ENCODE results near the gene TGM6. TPM values are rescaled to one million over a fixed set of nuclear protein-coding genes. Genes with fewer than 3 reads are reported as not detected.

The TGM6 gene
- total RNA-seq, 1 donor = not detected

DNA sequence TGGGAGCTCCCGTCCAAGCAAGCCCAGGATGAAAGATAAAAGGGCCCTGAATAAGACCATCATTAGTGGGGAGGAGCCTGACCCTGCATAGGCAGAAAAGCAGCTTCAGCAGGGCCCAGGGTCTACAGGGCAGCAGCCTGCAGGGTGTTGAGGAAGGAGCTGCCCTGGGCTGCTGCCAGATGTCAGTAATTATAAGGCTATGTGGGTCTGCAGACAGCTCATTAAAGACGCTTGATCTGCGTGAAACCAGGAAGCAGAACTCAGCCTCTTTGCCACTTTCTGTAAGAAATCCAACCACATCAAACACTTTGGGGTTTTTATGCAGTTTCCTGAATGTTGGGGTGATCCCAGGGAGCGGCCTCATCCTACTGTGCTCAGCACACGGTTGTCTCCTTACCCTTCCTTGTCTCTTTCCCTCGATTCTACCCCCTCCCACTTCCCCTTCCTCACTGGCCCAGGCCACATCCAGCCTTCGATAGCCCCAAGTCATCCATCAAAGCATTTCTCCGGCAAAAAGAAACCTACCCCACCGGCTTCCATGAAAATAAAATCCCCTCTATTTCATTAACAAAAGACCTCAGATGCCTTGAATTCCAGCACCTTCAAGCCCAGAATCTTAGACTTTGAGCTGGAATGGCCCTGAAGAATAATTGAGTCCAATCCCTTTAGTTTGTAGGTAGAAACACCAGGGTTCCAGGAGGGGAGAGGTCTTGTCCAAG lies 1.0 kb upstream of the TGM6 start:
- Histone ChIP-seq H3K4me3 (ENCODE audit: low read length) (no peak overlapping the region), H3K9me3 (ENCODE audit: low read depth, low read length) (no peaks in the 10 kb centered on the region), H3K27me3 (ENCODE audit: insufficient read depth, low read length) (no peaks in the 10 kb centered on the region), H3K4me1 (ENCODE audit: insufficient read depth, low read length) (peaks cover 10% of the 10 kb centered on the region)

DNA sequence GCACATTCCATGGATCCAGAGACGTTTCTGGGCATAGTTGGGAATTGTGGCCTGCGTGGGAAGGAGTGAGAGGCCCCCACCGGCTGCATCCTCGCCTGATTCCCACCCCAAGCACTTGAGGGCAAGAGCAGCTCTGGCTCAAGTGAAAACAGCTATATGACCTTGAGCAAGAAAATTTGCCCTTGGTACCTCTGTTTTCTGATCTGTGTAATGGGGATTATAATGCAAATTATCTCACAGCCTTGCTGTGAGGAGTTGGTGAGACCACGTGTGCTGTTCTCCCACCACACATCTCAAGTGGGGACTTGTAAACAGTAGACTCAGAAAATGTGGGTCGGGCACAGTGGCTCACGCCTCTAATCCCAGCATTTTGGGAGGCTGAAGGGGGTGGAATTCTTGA lies 602 bp downstream of the TGM6 start:
- no peak overlapping the region for H3K4me3 ChIP-seq (ENCODE audit: low read length)
- H3K27me3 ChIP-seq (ENCODE audit: insufficient read depth, low read length) = no peaks in the 10 kb centered on the region
- peaks cover 10% of the 10 kb centered on the region for H3K4me1 ChIP-seq (ENCODE audit: insufficient read depth, low read length)
- no peaks in the 10 kb centered on the region for H3K9me3 ChIP-seq (ENCODE audit: low read depth, low read length)

DNA sequence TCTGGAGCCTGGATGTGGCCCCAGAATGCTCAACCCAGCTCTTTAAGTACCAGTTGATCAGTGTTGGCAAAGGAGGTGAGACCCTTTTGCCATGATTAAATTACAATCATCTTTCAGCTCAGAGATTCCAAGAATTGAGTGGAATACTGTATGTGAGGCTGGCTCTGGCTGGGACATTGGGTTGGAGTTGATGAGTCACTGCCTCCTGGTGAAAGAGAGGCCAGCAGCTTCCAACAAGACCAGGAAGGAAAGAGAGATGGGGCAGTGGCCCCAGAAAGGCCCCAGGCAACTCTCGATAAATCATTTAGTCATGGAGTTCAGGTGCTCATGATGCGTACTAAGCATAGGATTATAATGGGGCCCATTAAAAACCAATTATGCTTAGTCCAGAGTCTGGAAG lies 2.1 kb downstream of the TGM6 start:
- no peak overlapping the region for H3K4me3 ChIP-seq (ENCODE audit: low read length)
- no peaks in the 10 kb centered on the region for H3K9me3 ChIP-seq (ENCODE audit: low read depth, low read length)
- H3K4me1 ChIP-seq (ENCODE audit: insufficient read depth, low read length) = peaks cover 10% of the 10 kb centered on the region

DNA sequence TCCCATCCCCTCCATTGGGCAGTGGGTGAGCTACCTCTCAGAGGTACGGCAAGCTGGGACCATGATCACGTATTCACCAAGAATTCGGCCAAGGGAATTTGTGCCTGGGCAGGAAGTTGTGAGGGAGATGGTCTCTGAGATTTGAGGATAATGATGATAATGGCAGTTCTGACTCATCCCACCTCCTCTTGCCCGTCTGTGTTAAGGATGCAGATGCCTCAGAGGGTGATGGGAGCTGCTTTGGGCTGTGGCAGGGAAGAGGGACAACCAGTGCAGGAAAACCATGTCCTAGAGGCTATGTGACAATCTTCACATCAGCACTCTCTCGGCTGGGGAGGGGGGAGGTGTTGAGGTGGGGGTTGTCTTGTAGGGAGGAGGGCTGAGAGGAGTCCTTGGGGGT lies 4.3 kb downstream of the TGM6 start:
- H3K27me3 ChIP-seq (ENCODE audit: insufficient read depth, low read length) = no peaks in the 10 kb centered on the region
- no peaks in the 10 kb centered on the region for H3K9me3 ChIP-seq (ENCODE audit: low read depth, low read length)
- H3K4me1 ChIP-seq (ENCODE audit: insufficient read depth, low read length) = no peaks in the 10 kb centered on the region
- no peak overlapping the region for H3K4me3 ChIP-seq (ENCODE audit: low read length)

More for the DNA sequence above, 2.1 kb downstream of the TGM6 start:
- no peaks in the 10 kb centered on the region for H3K27me3 ChIP-seq (ENCODE audit: insufficient read depth, low read length)

DNA sequence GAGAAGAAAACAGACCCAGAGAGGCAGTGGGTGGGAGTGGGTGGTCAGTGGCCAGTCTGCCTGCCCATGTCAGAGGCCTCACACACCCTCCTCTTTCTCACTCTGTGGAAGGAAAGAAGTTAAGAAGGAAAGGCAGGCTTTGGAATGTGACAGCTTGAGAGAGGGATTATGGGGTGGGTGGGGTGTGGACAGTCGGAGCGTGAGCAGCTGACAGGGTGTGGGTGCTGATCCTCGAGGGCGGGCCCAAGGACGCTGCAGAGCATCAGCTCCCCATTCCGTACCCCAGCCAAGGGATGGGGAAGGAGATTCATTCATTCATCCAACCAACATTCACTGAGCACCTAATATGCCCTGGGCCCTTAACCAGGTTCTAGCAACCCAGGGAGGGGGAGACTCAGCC lies 4.8 kb downstream of the TGM6 start:
- Histone ChIP-seq H3K4me1 (ENCODE audit: insufficient read depth, low read length) (no peaks in the 10 kb centered on the region), H3K27me3 (ENCODE audit: insufficient read depth, low read length) (no peaks in the 10 kb centered on the region), H3K4me3 (ENCODE audit: low read length) (no peak overlapping the region), H3K9me3 (ENCODE audit: low read depth, low read length) (no peaks in the 10 kb centered on the region)

DNA sequence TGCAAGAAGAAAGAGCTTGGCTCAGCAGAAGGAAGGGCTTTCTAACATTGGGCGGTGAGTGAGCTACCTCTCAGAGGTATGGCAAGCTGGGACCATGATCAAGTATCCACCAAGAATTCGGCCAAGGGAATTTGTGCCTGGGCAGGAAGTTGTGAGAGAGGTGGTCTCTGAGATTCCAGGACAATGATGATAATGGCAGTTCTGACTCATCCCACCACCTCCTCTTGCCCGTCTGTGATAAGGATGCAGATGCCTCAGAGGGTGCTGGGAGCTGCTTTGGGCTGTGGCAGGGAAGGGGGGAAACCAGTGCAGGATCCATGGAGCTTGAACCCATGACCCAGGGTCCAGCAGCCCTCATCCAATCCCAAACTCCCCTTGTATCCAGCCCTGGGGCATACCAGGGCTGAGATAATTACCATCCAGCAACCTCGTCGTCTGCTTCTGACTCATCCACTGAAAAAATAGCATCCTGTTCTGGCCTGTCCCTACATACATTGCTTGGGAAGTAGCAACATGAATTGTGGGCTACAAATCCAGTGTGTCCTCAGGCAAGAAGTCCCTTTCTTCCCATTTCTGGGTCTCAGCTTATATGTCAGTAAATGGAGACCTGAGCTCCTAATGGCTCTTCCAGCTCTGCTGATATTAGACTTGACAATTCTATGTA lies 5.9 kb downstream of the TGM6 start:
- Histone ChIP-seq H3K9me3 (ENCODE audit: low read depth, low read length) (no peaks in the 10 kb centered on the region), H3K27me3 (ENCODE audit: insufficient read depth, low read length) (no peaks in the 10 kb centered on the region), H3K4me3 (ENCODE audit: low read length) (no peak overlapping the region), H3K4me1 (ENCODE audit: insufficient read depth, low read length) (no peaks in the 10 kb centered on the region)

DNA sequence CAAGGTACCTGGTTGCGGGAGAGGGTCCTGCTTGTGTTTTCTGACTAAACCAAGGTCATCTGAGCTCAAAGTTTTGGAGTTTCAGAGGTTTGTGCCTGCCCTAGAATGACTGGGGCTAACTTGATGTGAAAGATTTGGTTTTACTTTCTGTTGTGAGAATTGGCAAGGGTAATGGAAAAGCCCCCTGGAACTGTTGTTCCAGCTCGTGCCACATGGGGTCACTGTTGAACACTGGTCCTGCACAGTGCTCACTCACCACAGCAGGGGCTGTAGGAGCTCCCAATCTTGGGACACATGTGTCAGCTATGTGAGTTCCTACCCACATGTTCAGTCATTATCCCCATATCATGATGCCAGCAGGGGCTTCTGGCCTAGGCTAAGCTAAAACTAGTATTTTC lies 6.5 kb downstream of the TGM6 start:
- Histone ChIP-seq H3K4me1 (ENCODE audit: insufficient read depth, low read length) (no peaks in the 10 kb centered on the region), H3K9me3 (ENCODE audit: low read depth, low read length) (no peaks in the 10 kb centered on the region), H3K27me3 (ENCODE audit: insufficient read depth, low read length) (no peaks in the 10 kb centered on the region), H3K4me3 (ENCODE audit: low read length) (no peak overlapping the region)

DNA sequence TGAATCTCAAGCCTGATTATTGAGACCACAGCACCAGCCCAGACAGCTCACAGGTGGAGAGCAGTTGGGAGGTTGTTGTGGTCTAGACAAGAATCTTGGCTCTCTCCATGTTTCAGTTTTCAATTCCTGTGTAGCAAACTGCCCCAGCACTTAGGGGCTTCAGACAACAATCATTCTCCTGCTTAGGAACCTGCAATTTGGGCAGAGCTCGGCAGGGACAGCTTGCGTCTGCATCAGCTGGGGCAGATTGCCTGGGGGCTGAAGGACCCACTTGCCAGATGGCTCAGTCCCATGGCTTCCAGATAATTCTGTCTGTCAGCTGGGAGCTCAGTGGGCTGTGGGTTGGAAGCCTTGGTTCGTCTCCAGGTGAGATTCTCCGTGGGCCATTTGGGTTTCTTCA lies 6.9 kb downstream of the TGM6 start:
- no peak overlapping the region for H3K4me3 ChIP-seq (ENCODE audit: low read length)
- H3K9me3 ChIP-seq (ENCODE audit: low read depth, low read length) = no peaks in the 10 kb centered on the region
- H3K4me1 ChIP-seq (ENCODE audit: insufficient read depth, low read length) = no peaks in the 10 kb centered on the region
- H3K27me3 ChIP-seq (ENCODE audit: insufficient read depth, low read length) = no peaks in the 10 kb centered on the region

DNA sequence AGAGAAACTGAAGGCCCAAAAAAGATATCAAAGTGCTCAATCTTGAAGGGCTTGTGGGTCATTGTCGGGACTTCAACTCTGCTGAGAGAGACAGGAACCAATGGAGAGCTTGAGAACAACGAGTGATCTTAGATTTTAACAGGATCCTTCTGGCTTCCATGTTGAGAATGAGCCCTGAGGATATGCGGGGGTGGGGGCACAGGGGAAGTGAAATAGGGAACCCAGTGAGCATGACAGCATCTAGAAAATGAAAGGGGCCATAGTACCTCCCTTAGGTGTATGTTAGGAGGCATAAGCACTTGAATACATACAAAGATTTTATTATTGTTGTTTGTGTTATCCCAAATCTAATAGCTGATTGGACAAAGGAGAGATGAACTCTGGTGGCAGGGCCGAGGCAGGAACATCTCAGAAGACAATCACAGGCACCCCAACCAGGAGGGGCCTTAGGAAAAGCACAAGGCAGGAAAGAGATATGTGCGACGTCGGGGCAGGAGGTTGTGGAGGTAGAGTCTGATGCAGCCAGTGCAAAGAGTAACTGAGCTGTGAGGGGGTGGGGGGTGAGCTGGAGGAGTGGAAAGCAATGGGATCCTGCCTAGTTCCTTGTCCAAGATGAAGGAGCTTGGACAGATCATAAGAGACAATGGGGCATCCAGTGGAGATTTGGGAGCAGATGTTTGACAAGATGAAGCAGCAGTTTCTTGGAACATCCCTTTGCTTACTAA lies 10.4 kb downstream of the TGM6 start:
- Histone ChIP-seq H3K9me3 (ENCODE audit: low read depth, low read length) (no peaks in the 10 kb centered on the region), H3K4me3 (ENCODE audit: low read length) (no peak overlapping the region), H3K4me1 (ENCODE audit: insufficient read depth, low read length) (no peaks in the 10 kb centered on the region), H3K27me3 (ENCODE audit: insufficient read depth, low read length) (no peaks in the 10 kb centered on the region)

DNA sequence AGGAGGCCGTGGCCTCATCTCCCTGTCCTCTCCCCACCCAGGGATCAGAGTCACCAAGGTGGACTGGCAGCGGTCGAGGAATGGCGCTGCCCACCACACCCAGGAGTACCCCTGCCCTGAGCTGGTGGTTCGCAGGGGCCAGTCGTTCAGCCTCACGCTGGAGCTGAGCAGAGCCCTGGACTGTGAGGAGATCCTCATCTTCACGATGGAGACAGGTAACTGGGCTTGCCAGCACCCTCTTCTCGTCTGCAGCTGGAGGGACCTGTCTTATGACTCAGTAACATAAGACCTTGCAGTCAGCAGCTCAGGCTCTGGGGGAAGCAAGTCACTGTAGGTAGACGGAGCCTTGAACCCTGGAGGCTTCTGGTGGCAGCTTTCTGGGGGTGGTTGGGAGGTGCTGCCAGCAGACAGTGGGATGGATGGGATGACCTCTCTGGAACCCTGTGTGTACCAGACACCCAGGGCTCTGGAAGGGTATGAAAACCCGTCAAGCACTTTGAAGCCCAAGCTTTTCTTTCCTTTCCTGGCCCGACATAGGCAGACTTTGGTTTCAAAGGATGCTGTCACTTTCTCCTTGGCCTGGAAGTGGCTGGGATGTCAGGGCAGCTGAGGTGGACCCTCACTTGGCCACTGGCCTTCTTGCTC lies 13.8 kb downstream of the TGM6 start:
- no peak overlapping the region for H3K4me3 ChIP-seq (ENCODE audit: low read length)

DNA sequence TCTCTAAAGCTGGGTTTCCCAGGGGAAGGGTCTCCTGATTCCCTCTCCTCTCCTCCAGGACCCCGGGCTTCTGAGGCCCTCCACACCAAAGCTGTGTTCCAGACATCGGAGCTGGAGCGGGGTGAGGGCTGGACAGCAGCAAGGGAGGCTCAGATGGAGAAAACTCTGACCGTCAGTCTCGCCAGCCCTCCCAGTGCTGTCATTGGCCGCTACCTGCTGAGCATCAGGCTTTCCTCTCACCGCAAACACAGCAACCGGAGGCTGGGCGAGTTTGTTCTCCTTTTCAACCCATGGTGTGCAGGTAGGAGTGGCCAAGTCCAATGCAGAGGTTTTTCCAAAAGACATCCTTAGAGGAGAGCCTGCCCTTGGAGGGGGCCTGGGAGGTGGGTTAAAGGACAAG lies 14.4 kb downstream of the TGM6 start:
- Histone ChIP-seq H3K9me3 (ENCODE audit: low read depth, low read length) (no peaks in the 10 kb centered on the region), H3K27me3 (ENCODE audit: insufficient read depth, low read length) (no peaks in the 10 kb centered on the region)

More for the DNA sequence above, 13.8 kb downstream of the TGM6 start:
- no peaks in the 10 kb centered on the region for H3K27me3 ChIP-seq (ENCODE audit: insufficient read depth, low read length)
- H3K4me1 ChIP-seq (ENCODE audit: insufficient read depth, low read length) = no peaks in the 10 kb centered on the region
- no peaks in the 10 kb centered on the region for H3K9me3 ChIP-seq (ENCODE audit: low read depth, low read length)

DNA sequence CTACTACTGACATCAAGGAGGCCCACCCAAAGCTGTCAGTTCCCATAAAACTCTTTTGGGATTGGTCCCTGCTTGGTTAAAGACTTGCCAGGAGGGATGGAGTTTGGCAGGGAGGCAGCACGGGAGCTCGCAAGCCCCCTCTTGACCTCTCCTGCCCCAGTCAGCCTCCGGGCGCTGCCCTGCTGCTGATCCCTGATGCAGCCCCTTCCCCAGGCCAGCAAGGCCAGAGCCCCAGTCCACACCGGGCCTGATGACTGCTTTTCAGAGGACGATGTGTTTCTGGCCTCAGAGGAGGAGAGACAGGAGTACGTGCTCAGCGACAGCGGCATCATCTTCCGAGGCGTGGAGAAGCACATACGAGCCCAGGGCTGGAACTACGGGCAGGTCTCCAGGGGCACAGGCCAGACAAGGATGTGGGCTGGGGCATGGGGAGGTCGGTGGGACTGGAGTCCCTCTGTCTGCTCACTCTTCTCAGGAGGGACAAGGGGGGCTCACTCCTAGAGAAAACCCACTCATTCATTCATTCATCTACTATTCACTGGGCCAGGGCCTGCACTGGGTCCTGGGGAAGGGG lies 15.6 kb downstream of the TGM6 start:
- no peak overlapping the region for H3K4me3 ChIP-seq (ENCODE audit: low read length)
- no peaks in the 10 kb centered on the region for H3K9me3 ChIP-seq (ENCODE audit: low read depth, low read length)
- H3K4me1 ChIP-seq (ENCODE audit: insufficient read depth, low read length) = no peaks in the 10 kb centered on the region
- H3K27me3 ChIP-seq (ENCODE audit: insufficient read depth, low read length) = no peaks in the 10 kb centered on the region

More for the DNA sequence above, 14.4 kb downstream of the TGM6 start:
- Histone ChIP-seq H3K4me1 (ENCODE audit: insufficient read depth, low read length) (no peaks in the 10 kb centered on the region), H3K4me3 (ENCODE audit: low read length) (no peak overlapping the region)

DNA sequence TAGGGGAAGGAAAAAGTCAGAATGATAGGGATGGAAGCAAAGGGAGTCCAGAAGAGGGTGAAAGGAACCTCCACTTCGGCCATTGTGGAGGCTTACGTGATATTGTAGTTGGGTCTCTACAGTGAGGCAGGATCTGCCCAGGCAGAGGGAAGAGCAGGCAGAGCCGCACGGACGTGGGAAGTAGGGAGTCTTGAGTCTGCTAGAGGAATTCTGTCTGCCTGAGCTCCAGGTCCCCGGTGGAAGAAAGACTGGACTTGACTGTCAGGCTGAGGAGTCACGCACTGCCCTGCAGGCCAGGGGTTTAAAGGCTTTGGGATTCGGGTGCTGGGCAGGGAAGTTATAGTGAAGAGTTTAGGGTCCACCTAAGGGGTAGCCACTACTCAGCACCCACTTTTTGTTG lies 16.4 kb downstream of the TGM6 start:
- H3K9me3 ChIP-seq (ENCODE audit: low read depth, low read length) = no peaks in the 10 kb centered on the region
- H3K27me3 ChIP-seq (ENCODE audit: insufficient read depth, low read length) = no peaks in the 10 kb centered on the region
- no peaks in the 10 kb centered on the region for H3K4me1 ChIP-seq (ENCODE audit: insufficient read depth, low read length)
- no peak overlapping the region for H3K4me3 ChIP-seq (ENCODE audit: low read length)

DNA sequence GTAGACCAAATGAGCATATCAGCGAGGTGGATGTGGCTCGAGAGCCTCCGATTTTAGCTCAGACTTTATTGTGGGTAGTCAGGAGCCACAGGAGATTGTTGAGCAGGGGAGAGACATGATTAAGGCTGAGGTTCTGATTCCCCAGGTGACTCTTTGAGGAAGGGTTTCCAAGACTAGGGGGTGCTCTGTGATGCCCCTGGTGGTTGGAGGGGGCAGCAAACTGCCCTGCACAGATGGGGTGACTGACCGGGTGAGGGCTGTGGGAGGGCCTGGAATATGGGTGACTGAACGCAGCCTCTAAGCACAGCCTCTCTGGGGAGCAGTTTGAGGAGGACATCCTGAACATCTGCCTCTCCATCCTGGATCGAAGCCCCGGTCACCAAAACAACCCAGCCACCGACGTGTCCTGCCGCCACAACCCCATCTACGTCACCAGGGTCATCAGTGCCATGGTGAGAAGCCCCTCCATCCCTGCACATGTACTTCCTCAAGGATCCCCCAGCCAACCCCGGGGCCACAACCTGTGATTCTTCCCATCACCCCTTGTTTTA lies 17.0 kb downstream of the TGM6 start:
- H3K27me3 ChIP-seq (ENCODE audit: insufficient read depth, low read length) = no peaks in the 10 kb centered on the region
- no peaks in the 10 kb centered on the region for H3K4me1 ChIP-seq (ENCODE audit: insufficient read depth, low read length)
- no peaks in the 10 kb centered on the region for H3K9me3 ChIP-seq (ENCODE audit: low read depth, low read length)
- no peak overlapping the region for H3K4me3 ChIP-seq (ENCODE audit: low read length)

DNA sequence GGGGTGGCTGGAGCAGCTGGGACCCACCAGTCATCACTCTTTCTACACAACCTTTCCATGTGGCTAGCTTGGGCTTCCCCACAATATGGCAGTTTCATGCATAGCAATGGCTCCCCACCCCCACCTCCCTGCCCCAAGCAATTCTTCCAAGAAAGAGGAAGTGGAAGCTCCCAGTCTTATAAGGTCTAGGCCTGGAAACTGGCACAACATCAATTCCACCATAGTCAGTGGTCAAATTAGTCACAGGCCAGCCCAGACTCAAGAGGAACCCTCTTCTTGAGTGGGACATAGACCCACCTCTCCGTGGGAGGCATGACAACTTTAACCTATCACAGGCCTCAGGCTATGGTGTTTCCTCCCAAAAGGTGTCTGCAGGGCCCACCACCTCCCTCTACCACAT lies 17.7 kb downstream of the TGM6 start:
- H3K9me3 ChIP-seq (ENCODE audit: low read depth, low read length) = no peaks in the 10 kb centered on the region
- no peak overlapping the region for H3K4me3 ChIP-seq (ENCODE audit: low read length)
- no peaks in the 10 kb centered on the region for H3K4me1 ChIP-seq (ENCODE audit: insufficient read depth, low read length)
- no peaks in the 10 kb centered on the region for H3K27me3 ChIP-seq (ENCODE audit: insufficient read depth, low read length)
